ENCODE data around the gene CPN2.

Gene CPN2

GRCh38 chr3:194386648-194387047, 35.5 kb upstream of the CPN2 start:
- H2AFZ ChIP-seq (ENCODE audit: low read length) = no peak overlapping the region
- no peaks in the 10 kb centered on the region for H3K9me3 ChIP-seq (ENCODE audit: insufficient read depth, low read depth, low read length)
- H3K79me2 ChIP-seq (ENCODE audit: insufficient read depth, low read length) = no peaks in the 10 kb centered on the region
- H3K9ac ChIP-seq (ENCODE audit: low read depth, low read length, poor library complexity, severe bottlenecking) = no peak overlapping the region
- no peaks in the 10 kb centered on the region for H3K27me3 ChIP-seq (ENCODE audit: insufficient read depth, low read length, poor library complexity, severe bottlenecking)
- no peaks in the 10 kb centered on the region for H3F3A ChIP-seq (ENCODE audit: low read depth)
- no peak overlapping the region for H3K4me2 ChIP-seq (ENCODE audit: low read depth, low read length, poor library complexity, severe bottlenecking)
- TF ChIP-seq EZH2phosphoT487 (IDR thresholded peaks at IDR 0.05; ENCODE audit: borderline replicate concordance) (no peak), CTCF (conservative IDR thresholded peaks at IDR 0.05; ENCODE audit: low read length) (no peak)
- H3K4me1 ChIP-seq (ENCODE audit: insufficient read depth, low read length, poor library complexity, severe bottlenecking) = peaks cover 2% of the 10 kb centered on the region
- no peaks in the 10 kb centered on the region for H3K36me3 ChIP-seq (ENCODE audit: insufficient read depth, low read length)
- no peaks in the 10 kb centered on the region for H4K20me1 ChIP-seq (ENCODE audit: insufficient read depth, low read length, poor library complexity, severe bottlenecking)
- H3K4me3 ChIP-seq (ENCODE audit: low read length, poor library complexity, severe bottlenecking) = no peak overlapping the region
- no peaks in the 10 kb centered on the region for H3K9me2 ChIP-seq (replicated peaks; ENCODE audit: low read depth, low read length)

- Histone ChIP-seq H3K36me3 (ENCODE audit: insufficient read depth, low read length) (no peaks in the 10 kb centered on the region), H3K9me2 (replicated peaks; ENCODE audit: low read depth, low read length) (no peaks in the 10 kb centered on the region), H2AFZ (ENCODE audit: low read length) (no peak overlapping the region), H3K4me1 (ENCODE audit: insufficient read depth, low read length, poor library complexity, severe bottlenecking) (peaks cover 2% of the 10 kb centered on the region), H3K79me2 (ENCODE audit: insufficient read depth, low read length) (no peaks in the 10 kb centered on the region), H3K27me3 (ENCODE audit: insufficient read depth, low read length, poor library complexity, severe bottlenecking) (no peaks in the 10 kb centered on the region), H4K20me1 (ENCODE audit: insufficient read depth, low read length, poor library complexity, severe bottlenecking) (no peaks in the 10 kb centered on the region), H3K9ac (ENCODE audit: low read depth, low read length, poor library complexity, severe bottlenecking) (no peak overlapping the region), H3K4me3 (ENCODE audit: low read length, poor library complexity, severe bottlenecking) (no peak overlapping the region), H3K4me2 (ENCODE audit: low read depth, low read length, poor library complexity, severe bottlenecking) (no peak overlapping the region), H3K9me3 (ENCODE audit: insufficient read depth, low read depth, low read length) (no peaks in the 10 kb centered on the region), H3F3A (ENCODE audit: low read depth) (no peaks in the 10 kb centered on the region)
- no peak for TF ChIP-seq EZH2phosphoT487 (IDR thresholded peaks at IDR 0.05; ENCODE audit: borderline replicate concordance)
- TF ChIP-seq CTCF (conservative IDR thresholded peaks at IDR 0.05; ENCODE audit: low read length) = no peak
Observed at GRCh38 chr3:194386066-194386465, 34.9 kb upstream of the CPN2 start.

GRCh38 chr3:194384569-194385001, 33.5 kb upstream of the CPN2 start:
- no peaks in the 10 kb centered on the region for H3K9me3 ChIP-seq (ENCODE audit: insufficient read depth, low read depth, low read length)
- H3K4me3 ChIP-seq (ENCODE audit: low read length, poor library complexity, severe bottlenecking) = no peak overlapping the region
- no peaks in the 10 kb centered on the region for H3K9me2 ChIP-seq (replicated peaks; ENCODE audit: low read depth, low read length)
- H2AFZ ChIP-seq (ENCODE audit: low read length) = no peak overlapping the region
- no peak for TF ChIP-seq CTCF (conservative IDR thresholded peaks at IDR 0.05; ENCODE audit: low read length)
- no peak for TF ChIP-seq EZH2phosphoT487 (IDR thresholded peaks at IDR 0.05; ENCODE audit: borderline replicate concordance)
- no peaks in the 10 kb centered on the region for H3K36me3 ChIP-seq (ENCODE audit: insufficient read depth, low read length)
- H4K20me1 ChIP-seq (ENCODE audit: insufficient read depth, low read length, poor library complexity, severe bottlenecking) = no peaks in the 10 kb centered on the region
- H3K9ac ChIP-seq (ENCODE audit: low read depth, low read length, poor library complexity, severe bottlenecking) = no peak overlapping the region
- no peaks in the 10 kb centered on the region for H3F3A ChIP-seq (ENCODE audit: low read depth)
- no peaks in the 10 kb centered on the region for H3K79me2 ChIP-seq (ENCODE audit: insufficient read depth, low read length)
- H3K4me2 ChIP-seq (ENCODE audit: low read depth, low read length, poor library complexity, severe bottlenecking) = no peak overlapping the region
- no peaks in the 10 kb centered on the region for H3K27me3 ChIP-seq (ENCODE audit: insufficient read depth, low read length, poor library complexity, severe bottlenecking)
- H3K4me1 ChIP-seq (ENCODE audit: insufficient read depth, low read length, poor library complexity, severe bottlenecking) = peaks cover 2% of the 10 kb centered on the region
